ENCODE results near the gene DEDD2. TPM values are rescaled to one million over a fixed set of nuclear protein-coding genes. Genes with fewer than 3 reads are reported as not detected.

DEDD2 gene
- total RNA-seq, 1 donor from 2014 or later, result 16.7 TPM

DNA sequence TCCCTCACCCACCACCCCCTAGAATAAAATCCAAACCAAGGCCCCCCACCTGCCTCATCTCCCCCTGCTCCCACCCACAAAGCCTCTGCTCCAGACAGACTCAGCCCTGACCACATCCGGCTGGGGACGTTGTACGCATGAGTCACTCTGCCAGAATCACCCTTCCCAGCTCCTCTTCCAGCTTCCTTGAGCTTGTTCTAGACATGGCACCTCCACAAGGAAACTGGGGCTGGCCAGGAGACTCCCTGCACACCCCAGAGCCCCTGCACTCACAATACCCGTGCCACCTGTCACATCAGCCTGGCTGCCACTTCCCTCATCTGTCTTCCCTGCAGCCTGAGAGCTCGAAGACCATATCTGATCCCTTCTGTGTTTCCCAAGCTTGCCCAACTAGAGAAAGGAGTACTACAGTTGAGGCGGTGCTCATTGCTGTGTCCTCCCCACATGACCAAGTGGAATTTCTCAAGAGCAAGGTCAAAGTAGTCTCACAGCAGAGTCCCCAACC, 9.7 kb downstream of the DEDD2 start:
- intact Hi-C loops (cut with DNase I), result no loop called here
- DNase-seq (ENCODE audit: missing footprints), result no peak

DNA sequence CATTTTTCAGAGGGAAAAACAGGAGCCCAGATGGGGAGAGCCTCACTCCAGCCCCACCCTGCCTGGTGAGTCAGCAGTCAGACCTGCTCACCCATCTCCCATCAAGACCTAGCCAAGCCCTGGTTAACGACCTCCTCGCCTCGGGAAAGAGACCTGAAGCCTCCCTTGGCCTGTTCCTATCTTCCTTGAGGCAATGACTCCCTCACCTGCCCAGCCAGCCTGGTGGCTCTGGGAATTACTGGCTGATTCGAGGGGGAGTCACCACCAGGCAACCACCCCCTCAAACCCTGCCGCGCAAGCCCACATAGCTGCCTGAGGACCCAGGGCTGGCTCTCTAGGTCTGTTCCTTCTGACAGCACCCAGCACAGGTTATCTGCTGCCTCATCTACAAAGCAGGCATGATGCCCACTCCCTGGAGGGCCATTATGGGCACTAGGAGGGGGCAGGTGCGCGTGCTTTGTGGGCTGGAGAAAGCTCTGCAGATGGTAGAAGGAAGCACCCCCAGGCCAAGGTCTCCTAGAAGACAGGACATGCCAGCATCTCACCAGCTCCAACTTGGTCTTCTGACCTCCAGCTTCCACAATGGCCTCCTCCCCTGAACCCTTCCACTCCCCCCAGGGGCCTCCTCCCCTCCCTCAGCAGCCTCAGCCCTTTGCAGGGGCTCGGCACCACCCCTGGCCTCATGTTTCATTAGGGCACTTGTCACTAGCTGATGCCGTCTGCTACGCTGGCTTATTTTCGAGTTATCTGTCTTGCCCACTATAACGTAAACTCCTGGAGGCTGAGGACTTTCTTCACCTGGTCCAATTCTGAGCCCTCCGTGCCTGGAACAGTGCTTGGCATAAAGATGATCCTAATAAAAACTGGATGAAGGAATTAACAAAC, 10.4 kb downstream of the DEDD2 start:
- no peak for DNase-seq (ENCODE audit: missing footprints)
- ATAC-seq, result no peak
- intact Hi-C loops (cut with DNase I), result no loop called here

More for the DNA sequence above, 9.7 kb downstream of the DEDD2 start:
- ATAC-seq, result no peak

GRCh38 chr19:42204664-42205063, 12.8 kb downstream of the DEDD2 start:
- intact Hi-C loops (cut with DNase I), result no loop called here
- no peak for DNase-seq (ENCODE audit: missing footprints)
- ATAC-seq, result no peak

- DNase-seq (ENCODE audit: missing footprints) (no peak), ATAC-seq (no peak)
- intact Hi-C loops (cut with DNase I), result no loop called here
These were observed 13.8 kb downstream of the DEDD2 start for GRCh38 chr19:42203700-42204099.

DNA sequence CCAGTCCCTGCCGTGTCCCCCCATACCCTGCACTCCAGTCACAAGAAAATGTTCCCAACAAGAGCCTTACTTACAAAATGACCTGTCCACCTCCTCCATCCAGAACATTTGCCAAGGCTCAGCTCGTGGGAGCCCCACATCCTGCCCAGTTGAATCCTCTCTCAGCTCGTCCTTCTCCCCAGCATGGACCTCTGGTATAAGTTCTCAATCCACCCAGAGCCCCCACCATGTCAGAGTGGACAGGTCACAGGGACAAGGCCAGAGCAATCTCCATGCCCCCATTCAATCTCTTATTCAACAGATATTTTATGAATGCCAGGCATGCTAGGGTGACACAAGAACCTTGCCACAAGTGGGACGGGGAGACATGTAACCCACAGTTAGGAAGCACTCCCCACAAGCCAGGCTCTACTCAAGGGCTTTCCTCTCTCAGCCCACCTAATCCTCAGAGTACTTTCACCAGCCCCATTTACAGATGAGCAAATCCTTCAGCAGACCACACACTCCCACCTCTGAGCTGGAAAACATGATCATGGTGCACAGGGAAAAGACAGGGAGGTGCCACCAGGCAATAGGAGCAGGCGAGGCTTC, 15.1 kb downstream of the DEDD2 start:
- ATAC-seq (no peak), DNase-seq (ENCODE audit: missing footprints) (no peak)
- intact Hi-C loops (cut with DNase I), result no loop called here

- DNase-seq (ENCODE audit: missing footprints), result no peak
- ATAC-seq, result peak; percentile 67
- intact Hi-C loops (cut with DNase I), result no loop called here
These were observed 15.8 kb downstream of the DEDD2 start for GRCh38 chr19:42201489-42202289.

DNA sequence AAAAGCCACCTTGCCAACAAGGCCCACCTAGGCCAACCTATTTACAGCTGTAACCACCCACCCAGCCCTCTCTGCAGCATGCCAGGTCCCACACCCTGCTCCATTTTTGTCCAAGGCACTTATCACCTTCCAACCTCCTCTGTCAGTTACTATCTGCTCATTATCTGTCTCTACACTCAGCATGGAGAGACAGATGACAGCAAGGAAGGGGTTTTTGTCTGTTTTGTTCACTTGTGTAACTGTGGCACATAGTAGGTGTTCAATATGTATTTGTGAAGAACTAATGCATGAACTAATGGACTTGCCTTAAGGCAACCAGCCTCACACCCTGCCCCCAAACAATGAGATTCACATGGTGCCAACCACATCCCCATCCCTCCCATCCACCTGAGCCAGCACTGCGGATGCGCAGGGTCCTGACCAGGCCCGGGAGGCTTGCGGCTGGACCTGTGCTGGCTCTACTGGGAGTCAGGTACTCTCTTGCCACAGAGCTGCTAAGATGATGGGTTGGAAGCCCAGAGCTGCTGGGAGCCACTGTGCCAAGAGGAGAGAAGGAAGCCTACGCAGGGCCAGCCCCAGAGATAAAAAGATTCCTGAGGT, 17.3 kb downstream of the DEDD2 start:
- DNase-seq (ENCODE audit: missing footprints) (no peak), ATAC-seq (no peak)
- intact Hi-C loops (cut with DNase I), result no loop called here

- DNase-seq (ENCODE audit: missing footprints) (peak; percentile 88), ATAC-seq (peak; percentile 66)
These were observed 17.9 kb downstream of the DEDD2 start for GRCh38 chr19:42199440-42200115.

GRCh38 chr19:42198676-42199439, 18.6 kb downstream of the DEDD2 start:
- ATAC-seq (peak; percentile 13), DNase-seq (ENCODE audit: missing footprints) (no peak)
- intact Hi-C loops (cut with DNase I), result no loop called here

More at GRCh38 chr19:42199440-42200115, 17.9 kb downstream of the DEDD2 start:
- intact Hi-C loops (cut with DNase I), result no loop called here

GRCh38 chr19:42197375-42197817, 20.1 kb downstream of the DEDD2 start:
- no peak for DNase-seq (ENCODE audit: missing footprints)
- intact Hi-C loops (cut with DNase I), result no loop called here
- ATAC-seq, result no peak

- ATAC-seq (no peak), DNase-seq (ENCODE audit: missing footprints) (no peak)
- intact Hi-C loops (cut with DNase I), result no loop called here
These were observed 21.2 kb downstream of the DEDD2 start for GRCh38 chr19:42196011-42197001.

GRCh38 chr19:42193706-42194105, 23.8 kb downstream of the DEDD2 start:
- no peak for DNase-seq (ENCODE audit: missing footprints)
- no peak for ATAC-seq
- intact Hi-C loops (cut with DNase I), result no loop called here

DNA sequence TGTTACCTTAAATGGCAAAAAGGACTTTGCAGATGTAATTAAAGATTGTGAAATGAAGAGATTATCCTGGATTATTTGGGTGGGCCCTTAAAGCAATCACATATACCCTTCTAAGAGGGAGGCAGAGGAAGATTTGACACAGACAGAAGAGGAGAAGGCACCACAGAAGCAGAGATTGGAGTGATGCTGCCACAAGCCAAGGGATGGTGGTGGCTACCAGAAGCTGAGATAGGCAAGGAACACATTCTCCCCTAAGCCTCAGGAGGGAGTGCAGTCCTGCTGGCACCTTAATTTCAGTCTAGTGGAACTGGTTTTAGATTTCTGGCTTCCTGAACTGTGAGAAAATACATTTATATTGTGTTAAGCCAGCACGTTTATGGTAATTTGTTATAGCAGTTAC, 24.2 kb downstream of the DEDD2 start:
- no peak for DNase-seq (ENCODE audit: missing footprints)
- no peak for ATAC-seq
- intact Hi-C loops (cut with DNase I), result no loop called here

DNA sequence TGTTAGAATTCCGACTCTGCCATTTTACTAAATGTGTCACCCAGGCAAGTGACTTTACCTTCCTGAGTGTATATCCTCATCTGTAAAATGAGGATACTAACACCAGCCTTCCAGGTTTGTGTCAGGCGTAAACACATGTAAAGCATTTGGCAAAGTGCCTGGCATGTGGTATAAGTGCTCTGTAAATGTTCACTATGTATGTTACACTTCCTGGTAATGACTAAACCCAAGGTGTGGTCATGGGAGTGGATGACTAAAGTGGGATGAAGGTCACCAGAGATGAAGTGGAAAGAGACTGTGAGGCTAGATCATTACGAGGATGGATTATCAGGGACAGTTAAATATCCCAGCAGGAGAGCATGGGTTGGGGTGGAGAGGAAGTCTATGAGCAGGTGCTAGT, 25.6 kb downstream of the DEDD2 start:
- ATAC-seq, result no peak
- intact Hi-C loops (cut with DNase I), result no loop called here
- no peak for DNase-seq (ENCODE audit: missing footprints)

GRCh38 chr19:42191330-42191729, 26.1 kb downstream of the DEDD2 start:
- intact Hi-C loops (cut with DNase I), result no loop called here
- no peak for ATAC-seq
- DNase-seq (ENCODE audit: missing footprints), result no peak

DNA sequence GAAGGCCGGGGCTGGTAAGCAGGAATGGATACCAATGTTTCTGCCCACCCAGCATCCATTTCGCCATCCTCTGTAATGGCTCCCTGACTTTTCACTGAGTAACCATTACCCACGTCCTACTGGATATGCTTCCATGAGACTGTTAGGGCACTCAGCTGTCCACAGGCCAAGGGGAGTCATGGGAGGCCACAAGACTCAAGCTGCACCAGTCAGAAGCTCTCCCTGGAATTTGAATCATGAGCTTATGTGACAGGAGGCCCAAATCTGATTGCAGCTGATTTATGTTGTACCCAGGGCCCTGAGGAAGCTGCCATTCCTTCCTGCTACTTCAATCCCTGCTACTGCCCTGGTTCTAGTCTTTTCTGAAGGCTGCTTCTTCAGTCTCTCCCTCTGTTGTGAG, 28.3 kb downstream of the DEDD2 start:
- intact Hi-C loops (cut with DNase I), result no loop called here
- ATAC-seq (no peak), DNase-seq (ENCODE audit: missing footprints) (no peak)

GRCh38 chr19:42188665-42189064, 28.8 kb downstream of the DEDD2 start:
- DNase-seq (ENCODE audit: missing footprints) (no peak), ATAC-seq (no peak)
- intact Hi-C loops (cut with DNase I), result no loop called here

Data from Right ventricle myocardium inferior (tissue), 1 donor.